GM12878 (cell line): ENCODE measurements around the gene CES3. TPM values are rescaled to one million over a fixed set of nuclear protein-coding genes. Genes with fewer than 3 reads are reported as not detected.

Experiments used
- ATAC-seq: fragments of 200-7000 bp; cut with Tn5 transposase; 3 replicates; pipeline ENCODE4 v1.9.1; 2020; ENCODE audit warnings: mild to moderate bottlenecking, moderate library complexity
- BruUV-seq: library from RNA; stranded (reverse); fragments of 400-500 nt; replicated peaks from 2 replicates; lab custom pipeline; 2021; lab: Mats Ljungman, UMichigan
- CTCF ChIA-PET: fragments of 300-600 bp; sonication (Branson Sonifier 250); formaldehyde crosslinking; extraction: SDS; loops from one replicate; lab custom pipeline; 2021; ENCODE audit warnings: inconsistent platforms; lab: Yijun Ruan, JAX
- POLR2A ChIA-PET: fragments of 350-600 bp; formaldehyde crosslinking; extraction: SDS; loops from one replicate; lab custom pipeline; 2021; ENCODE audit warnings: inconsistent platforms; lab: Charles Lee
- RAD21 ChIA-PET: fragments of 300-600 bp; sonication (Branson Sonifier 250); formaldehyde crosslinking; loops from one replicate; lab custom pipeline; 2023; ENCODE audit warnings: antibody characterized with exemption; ENCODE audit not compliant: unreplicated experiment; lab: Charles Lee
- SMC1A ChIA-PET: fragments of 300-600 bp; sonication (Branson Sonifier 250); formaldehyde crosslinking; loops from one replicate; lab custom pipeline; 2023; ENCODE audit not compliant: unreplicated experiment, uncharacterized antibody; lab: Charles Lee
- DNase-seq: peaks from one replicate; pipeline ENCODE4 v3.0.0-alpha.2; 2011; ENCODE audit warnings: low read depth, low spot score
- FAIRE-seq: peaks from 3 replicates; lab custom pipeline; 2011; peaks lifted over from hg19 to GRCh38; lab: Jason Lieb, UNC
- H2AFZ ChIP-seq: 2 replicates; pipeline ENCODE4 v1.6.0; 2011; ENCODE audit warnings: low read depth, low read length, control low read depth; ENCODE audit not compliant: control insufficient read depth
- H3K27ac ChIP-seq: 2 replicates; pipeline ENCODE4 v1.5.1; 2011; ENCODE audit warnings: control low read depth; ENCODE audit not compliant: control insufficient read depth, insufficient read depth
- H3K27me3 ChIP-seq, 2 experiments: replicated peaks in 1 of 2; 2 replicates each; pipeline versions ENCODE4 v1.6.0 to v1.6.1; 2011; ENCODE audit warnings: low read length in 1 of 2; ENCODE audit not compliant: control insufficient read depth in 2 of 2, insufficient read depth in 2 of 2
- H3K36me3 ChIP-seq, 2 experiments: 2 replicates each; pipeline ENCODE4 v1.5.1; 2011; ENCODE audit warnings: low read length in 1 of 2; ENCODE audit not compliant: control insufficient read depth in 2 of 2, insufficient read depth in 2 of 2
- H3K4me1 ChIP-seq: 2 replicates; pipeline ENCODE4 v1.6.1; 2011; ENCODE audit warnings: mild to moderate bottlenecking, low read length, moderate library complexity, mixed read lengths; ENCODE audit not compliant: control insufficient read depth, insufficient read depth
- H3K4me2 ChIP-seq: 2 replicates; pipeline ENCODE4 v1.6.0; 2011; ENCODE audit warnings: control low read depth; ENCODE audit not compliant: control insufficient read depth, insufficient read depth
- H3K4me3 ChIP-seq: fragments of 200-600 bp; sonication (generic); 2 replicates; pipeline ENCODE4 v1.5.1; 2016
- H3K79me2 ChIP-seq: 2 replicates; pipeline ENCODE4 v1.6.0; 2011; ENCODE audit warnings: low read length; ENCODE audit not compliant: control insufficient read depth, insufficient read depth
- H3K9ac ChIP-seq: 2 replicates; pipeline ENCODE4 v1.8.0; 2011; ENCODE audit warnings: low read length, control low read depth, mixed read lengths; ENCODE audit not compliant: control insufficient read depth, insufficient read depth
- H3K9me3 ChIP-seq: replicated peaks from 3 replicates; pipeline ENCODE4 v1.5.1; 2011; ENCODE audit warnings: mild to moderate bottlenecking, low read length; ENCODE audit not compliant: control insufficient read depth, insufficient read depth
- H4K20me1 ChIP-seq: 2 replicates; pipeline ENCODE4 v1.6.0; 2011; ENCODE audit not compliant: control insufficient read depth, insufficient read depth
- BACH1 ChIP-seq: fragments of 450-650 bp; IDR thresholded peaks from 2 replicates; pipeline ENCODE4 v1.6.1; 2017; ENCODE audit warnings: mild to moderate bottlenecking, borderline replicate concordance
- CBFB ChIP-seq: IDR thresholded peaks from 2 replicates; pipeline ENCODE4 v1.6.1; 2016; ENCODE audit warnings: antibody characterized with exemption, low read depth
- CEBPB ChIP-seq, 2 experiments: fragments of 150-350 bp in 1 of 2; IDR thresholded peaks; 2 replicates each; pipeline ENCODE4 v1.6.1; 2012 to 2014; ENCODE audit warnings: low read depth in 2 of 2, low read length in 2 of 2, borderline replicate concordance in 1 of 2, inconsistent platforms in 1 of 2
- ESRRA ChIP-seq: IDR thresholded peaks from 2 replicates; pipeline ENCODE4 v1.6.1; 2012; ENCODE audit warnings: mild to moderate bottlenecking, low read length, improper control_type of control experiment
- ETV6 ChIP-seq, 2 experiments: fragments of 450-650 bp in 1 of 2; IDR thresholded peaks in 1 of 2; conservative IDR thresholded peaks in 1 of 2; 2 replicates each; pipeline ENCODE4 v1.6.1; 2014; ENCODE audit warnings: antibody characterized with exemption in 1 of 2, borderline replicate concordance in 1 of 2, low read depth in 1 of 2, mild to moderate bottlenecking in 1 of 2, moderate library complexity in 1 of 2
- FOXM1 ChIP-seq: IDR thresholded peaks from 2 replicates; pipeline ENCODE4 v1.6.1; 2012; ENCODE audit warnings: low read depth, mild to moderate bottlenecking, inconsistent platforms, low read length, moderate library complexity
- GATAD2B ChIP-seq: fragments of 450-650 bp; conservative IDR thresholded peaks from 2 replicates; pipeline ENCODE4 v1.6.1; 2017; ENCODE audit warnings: low read depth, mild to moderate bottlenecking, moderate library complexity
- IKZF2 ChIP-seq, 2 experiments: fragments of 450-650 bp; IDR thresholded peaks; 2 replicates each; pipeline ENCODE4 v1.6.1; 2017; ENCODE audit warnings: mild to moderate bottlenecking in 2 of 2, moderate library complexity in 2 of 2
- NFXL1 ChIP-seq: fragments of 450-650 bp; IDR thresholded peaks from 2 replicates; pipeline ENCODE4 v1.6.1; 2017; ENCODE audit warnings: antibody characterized with exemption, mild to moderate bottlenecking, borderline replicate concordance
- SKIL ChIP-seq: fragments of 450-650 bp; IDR thresholded peaks from 2 replicates; pipeline ENCODE4 v1.6.1; 2017; ENCODE audit warnings: mild to moderate bottlenecking, low read depth, inconsistent platforms; ENCODE audit not compliant: poor library complexity, severe bottlenecking
- SUZ12 ChIP-seq: fragments of 200-600 bp; sonication (generic); IDR thresholded peaks from one replicate; pipeline ENCODE4 v1.6.1; 2018; ENCODE audit warnings: antibody characterized with exemption, mild to moderate bottlenecking; ENCODE audit not compliant: unreplicated experiment
- TAF1 ChIP-seq: IDR thresholded peaks from 2 replicates; pipeline ENCODE4 v1.6.1; 2011; ENCODE audit warnings: mild to moderate bottlenecking, low read depth, low read length, borderline replicate concordance
- TCF3 ChIP-seq: IDR thresholded peaks from 2 replicates; pipeline ENCODE4 v1.6.1; 2012; ENCODE audit warnings: low read depth, mild to moderate bottlenecking, low read length, borderline replicate concordance; ENCODE audit not compliant: insufficient read depth
- WRNIP1 ChIP-seq: IDR thresholded peaks from 2 replicates; pipeline ENCODE4 v1.6.1; 2011; ENCODE audit warnings: low read depth, low read length, improper control_type of control experiment, borderline replicate concordance
- WGBS: methylation state at CpG from one replicate; pipeline ENCODE4 v1.1.6; 2016; ENCODE audit warnings: low lambda C conversion rate; ENCODE audit not compliant: insufficient replicate concordance, insufficient coverage; ENCODE audit errors: missing lambda C conversion rate; 5-methylcytosine and 5-hydroxymethylcytosine counted together
- in situ Hi-C: fragments of 300-500 bp; cut with MboI; formaldehyde crosslinking; loops from 9 replicates; pipeline ENCODE4 v1.14.3; 2018; ENCODE audit warnings: mixed read lengths
- intact Hi-C: fragments of 100-400 bp; cut with micrococcal nuclease; formaldehyde crosslinking; loops from one replicate; pipeline ENCODE4 v1.14.2; 2022; ENCODE audit not compliant: unreplicated experiment
- polyA plus RNA-seq, 11 experiments: library from polyadenylated mRNA; depleted of rRNA in 4 of 11; unstranded in 6 of 11; stranded (reverse) in 5 of 11; fragments of >200 nt; fragmentation: Nextera tagmentation in 4 of 11; fragmentation: Illumina TruSeq in 1 of 11; extraction: Ambion mirVana in 4 of 11; extraction: Trizol in 1 of 11; gene quantifications; 1 replicate in 1 of 11; 2 replicates in 10 of 11; pipeline versions ENCODE4 v1.2.1 to v1.2.3, GENCODE V29; 2011 to 2016; ENCODE audit warnings: inconsistent platforms in 2 of 11, missing spikeins in 2 of 11, low read depth in 1 of 11
- total RNA-seq, 4 experiments: library from RNA; depleted of rRNA in 3 of 4; stranded (reverse); fragments of >200 nt in 3 of 4; fragmentation: Illumina TruSeq in 1 of 4; extraction: Trizol in 1 of 4; gene quantifications; 2 replicates each; pipeline versions ENCODE4 v1.2.1 to v1.2.3, GENCODE V29; 2013 to 2021
- TF ChIP-seq, protein P1 (sequence below): fragments of 450-650 bp; IDR thresholded peaks from 2 replicates; pipeline ENCODE4 v1.6.1; 2018; ENCODE audit warnings: mild to moderate bottlenecking, low read depth, moderate library complexity; ENCODE audit not compliant: partially characterized antibody
- TF ChIP-seq, protein P2 (sequence below): IDR thresholded peaks from 2 replicates; pipeline ENCODE4 v1.6.1; 2011; ENCODE audit warnings: low read depth, low read length, improper control_type of control experiment, borderline replicate concordance

CES3 gene
- total and polyA plus RNA-seq, 10 of the 15 experiments (the other 5 are each of a cell fraction or from before 2014, with no cell fraction given), result 0.09 to 3.1 (median 0.76) TPM

DNA sequence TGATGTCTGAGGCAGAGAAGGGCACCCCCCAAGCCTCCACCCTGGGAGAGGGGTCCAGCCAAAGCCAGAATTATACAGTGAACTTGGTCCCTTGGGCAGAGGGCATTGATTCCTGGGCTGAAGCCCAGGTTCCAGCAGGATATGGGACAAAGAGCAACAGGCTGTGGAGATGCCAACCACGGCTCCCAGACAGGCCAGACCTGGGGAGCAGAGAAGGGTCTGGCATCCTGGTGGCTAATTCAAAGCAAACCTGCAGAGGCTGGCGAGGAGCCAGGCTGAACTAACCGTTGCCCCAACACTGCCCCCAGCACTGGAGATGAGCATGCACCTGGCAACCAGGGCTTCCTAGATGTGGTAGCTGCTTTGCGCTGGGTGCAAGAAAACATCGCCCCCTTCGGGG is 3.0 kb downstream of the CES3 start:
- no peaks in the 10 kb centered on the region for H3K36me3 ChIP-seq
- WGBS, result 57% methylated on average over 6 of the region's 6 CpGs
- no peak overlapping the region for H2AFZ ChIP-seq
- no peak for ATAC-seq
- peaks cover 8% of the 10 kb centered on the region for H3K4me1 ChIP-seq
- BruUV-seq, result no TSS peak
- H3K79me2 ChIP-seq, result no peaks in the 10 kb centered on the region
- DNase-seq, result no peak
- H3K4me2 ChIP-seq, result no peak overlapping the region
- no peak overlapping the region for H3K27ac ChIP-seq
- in situ Hi-C loops, result no loop called here
- intact Hi-C loops, result no loop called here
- no peaks in the 10 kb centered on the region for H3K27me3 ChIP-seq
- no peak overlapping the region for H3K9ac ChIP-seq
- RAD21 ChIA-PET, result interaction anchor here (1.7 kb wide), 1 partner anchor 12 kb away, joined by 5 read pairs; no protein-coding TSS in a partner anchor
- FAIRE-seq, result no peak
- SMC1A ChIA-PET, result no interaction called here
- no peak overlapping the region for H3K4me3 ChIP-seq
- POLR2A ChIA-PET, result interaction anchor here (0.6 kb wide), 1 partner anchor 138 kb away, joined by 3 read pairs; no protein-coding TSS in a partner anchor
- CTCF ChIA-PET, result interaction anchor here (0.7 kb wide), 1 partner anchor 148 kb away, joined by 4 read pairs; no protein-coding TSS in a partner anchor
- H4K20me1 ChIP-seq, result no peaks in the 10 kb centered on the region
- no peaks in the 10 kb centered on the region for H3K9me3 ChIP-seq
- TF ChIP-seq, protein P1, sequence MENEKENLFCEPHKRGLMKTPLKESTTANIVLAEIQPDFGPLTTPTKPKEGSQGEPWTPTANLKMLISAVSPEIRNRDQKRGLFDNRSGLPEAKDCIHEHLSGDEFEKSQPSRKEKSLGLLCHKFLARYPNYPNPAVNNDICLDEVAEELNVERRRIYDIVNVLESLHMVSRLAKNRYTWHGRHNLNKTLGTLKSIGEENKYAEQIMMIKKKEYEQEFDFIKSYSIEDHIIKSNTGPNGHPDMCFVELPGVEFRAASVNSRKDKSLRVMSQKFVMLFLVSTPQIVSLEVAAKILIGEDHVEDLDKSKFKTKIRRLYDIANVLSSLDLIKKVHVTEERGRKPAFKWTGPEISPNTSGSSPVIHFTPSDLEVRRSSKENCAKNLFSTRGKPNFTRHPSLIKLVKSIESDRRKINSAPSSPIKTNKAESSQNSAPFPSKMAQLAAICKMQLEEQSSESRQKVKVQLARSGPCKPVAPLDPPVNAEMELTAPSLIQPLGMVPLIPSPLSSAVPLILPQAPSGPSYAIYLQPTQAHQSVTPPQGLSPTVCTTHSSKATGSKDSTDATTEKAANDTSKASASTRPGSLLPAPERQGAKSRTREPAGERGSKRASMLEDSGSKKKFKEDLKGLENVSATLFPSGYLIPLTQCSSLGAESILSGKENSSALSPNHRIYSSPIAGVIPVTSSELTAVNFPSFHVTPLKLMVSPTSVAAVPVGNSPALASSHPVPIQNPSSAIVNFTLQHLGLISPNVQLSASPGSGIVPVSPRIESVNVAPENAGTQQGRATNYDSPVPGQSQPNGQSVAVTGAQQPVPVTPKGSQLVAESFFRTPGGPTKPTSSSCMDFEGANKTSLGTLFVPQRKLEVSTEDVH, result no peak
- no peak for TF ChIP-seq GATAD2B
- TF ChIP-seq, protein P2, sequence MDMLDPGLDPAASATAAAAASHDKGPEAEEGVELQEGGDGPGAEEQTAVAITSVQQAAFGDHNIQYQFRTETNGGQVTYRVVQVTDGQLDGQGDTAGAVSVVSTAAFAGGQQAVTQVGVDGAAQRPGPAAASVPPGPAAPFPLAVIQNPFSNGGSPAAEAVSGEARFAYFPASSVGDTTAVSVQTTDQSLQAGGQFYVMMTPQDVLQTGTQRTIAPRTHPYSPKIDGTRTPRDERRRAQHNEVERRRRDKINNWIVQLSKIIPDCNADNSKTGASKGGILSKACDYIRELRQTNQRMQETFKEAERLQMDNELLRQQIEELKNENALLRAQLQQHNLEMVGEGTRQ, result no peak
- TF ChIP-seq IKZF2 (IDR thresholded peaks at IDR 0.05), result no peak
- no peak for TF ChIP-seq CEBPB (IDR thresholded peaks at IDR 0.05; ENCODE audit: borderline replicate concordance in 1 of 2, low read depth in 2 of 2, low read length in 2 of 2)
- TF ChIP-seq WRNIP1, result no peak
- no peak for TF ChIP-seq FOXM1
- TF ChIP-seq BACH1, result no peak
- TF ChIP-seq ETV6 (conservative IDR thresholded peaks at IDR 0.05 in 1 of 2, IDR thresholded peaks at IDR 0.05 in 1 of 2; ENCODE audit: borderline replicate concordance in 1 of 2, low read depth in 1 of 2), result no peak
- TF ChIP-seq TAF1, result no peak
- no peak for TF ChIP-seq SUZ12
- TF ChIP-seq TCF3, result no peak
- no peak for TF ChIP-seq SKIL
- no peak for TF ChIP-seq NFXL1
- no peak for TF ChIP-seq ESRRA
- no peak for TF ChIP-seq CBFB
